Skeletal muscle tissue (tissue), 4 donors: ENCODE results near the gene ADAMTS14. TPM values are rescaled to one million over a fixed set of nuclear protein-coding genes. Genes with fewer than 3 reads are reported as not detected.

Experiments
- H3K27ac ChIP-seq: one replicate; pipeline ENCODE4 v1.7.0; 2013; ENCODE audit warnings: mild to moderate bottlenecking, low read depth, low read length, inconsistent platforms
- H3K27me3 ChIP-seq, 3 donors: one replicate each; pipeline ENCODE4 v1.7.0; 2013; ENCODE audit warnings: low read length in 3 of 3; ENCODE audit not compliant: control insufficient read depth in 3 of 3, insufficient read depth in 3 of 3
- H3K36me3 ChIP-seq, 3 donors: one replicate each; pipeline ENCODE4 v1.7.0; 2013; ENCODE audit warnings: low read length in 3 of 3; ENCODE audit not compliant: control insufficient read depth in 3 of 3, insufficient read depth in 3 of 3
- H3K4me1 ChIP-seq, 3 donors: one replicate each; pipeline ENCODE4 v1.7.0; 2013; ENCODE audit warnings: low read length in 3 of 3, mild to moderate bottlenecking in 3 of 3; ENCODE audit not compliant: control insufficient read depth in 3 of 3, insufficient read depth in 3 of 3
- H3K4me3 ChIP-seq, 3 donors: one replicate each; pipeline ENCODE4 v1.7.0; 2013; ENCODE audit warnings: low read length in 3 of 3
- H3K9ac ChIP-seq, 3 donors: one replicate each; pipeline ENCODE4 v1.7.0; 2013; ENCODE audit warnings: low read length in 3 of 3, mild to moderate bottlenecking in 3 of 3, moderate library complexity in 2 of 3, low read depth in 1 of 3
- H3K9me3 ChIP-seq, 3 donors: one replicate each; pipeline ENCODE4 v1.7.0; 2013; ENCODE audit warnings: low read length in 3 of 3; ENCODE audit not compliant: control insufficient read depth in 3 of 3
- total RNA-seq: library from RNA; depleted of rRNA; stranded (reverse); fragments of >200 nt; gene quantifications from one replicate; pipeline ENCODE4 v1.2.3, GENCODE V29; 2014
- donor health status: Osteomylitis.

ADAMTS14 gene
- total RNA-seq, 1 donor from 2014 or later = 5.7 TPM

- Histone ChIP-seq H3K4me3 (no peak overlapping the region), H3K9ac (no peak overlapping the region), H3K9me3 (no peaks in the 10 kb centered on the region), H3K27ac (no peak overlapping the region), H3K36me3 (no peaks in the 10 kb centered on the region), H3K4me1 (peaks cover 0 to 8% (median 0%) of the 10 kb centered on the region in 3 donors), H3K27me3 (no peaks in the 10 kb centered on the region)
Measured at GRCh38 chr10:70723771-70724170, 51.5 kb downstream of the ADAMTS14 start.

GRCh38 chr10:70726909-70727495 is 54.7 kb downstream of the ADAMTS14 start:
- no peak overlapping the region for H3K27ac ChIP-seq
- no peaks in the 10 kb centered on the region for H3K27me3 ChIP-seq
- H3K9me3 ChIP-seq = no peaks in the 10 kb centered on the region
- H3K4me1 ChIP-seq = peaks cover 0 to 8% (median 0%) of the 10 kb centered on the region in 3 donors
- no peak overlapping the region for H3K4me3 ChIP-seq
- H3K36me3 ChIP-seq = no peaks in the 10 kb centered on the region
- no peak overlapping the region for H3K9ac ChIP-seq

- no peaks in the 10 kb centered on the region for H3K9me3 ChIP-seq
- no peak overlapping the region for H3K4me3 ChIP-seq
- no peaks in the 10 kb centered on the region for H3K27me3 ChIP-seq
- H3K9ac ChIP-seq = no peak overlapping the region
- H3K36me3 ChIP-seq = no peaks in the 10 kb centered on the region
- H3K4me1 ChIP-seq = peaks cover 0 to 8% (median 0%) of the 10 kb centered on the region in 3 donors
- no peak overlapping the region for H3K27ac ChIP-seq
Measured at GRCh38 chr10:70728328-70728727, 56.0 kb downstream of the ADAMTS14 start.

DNA sequence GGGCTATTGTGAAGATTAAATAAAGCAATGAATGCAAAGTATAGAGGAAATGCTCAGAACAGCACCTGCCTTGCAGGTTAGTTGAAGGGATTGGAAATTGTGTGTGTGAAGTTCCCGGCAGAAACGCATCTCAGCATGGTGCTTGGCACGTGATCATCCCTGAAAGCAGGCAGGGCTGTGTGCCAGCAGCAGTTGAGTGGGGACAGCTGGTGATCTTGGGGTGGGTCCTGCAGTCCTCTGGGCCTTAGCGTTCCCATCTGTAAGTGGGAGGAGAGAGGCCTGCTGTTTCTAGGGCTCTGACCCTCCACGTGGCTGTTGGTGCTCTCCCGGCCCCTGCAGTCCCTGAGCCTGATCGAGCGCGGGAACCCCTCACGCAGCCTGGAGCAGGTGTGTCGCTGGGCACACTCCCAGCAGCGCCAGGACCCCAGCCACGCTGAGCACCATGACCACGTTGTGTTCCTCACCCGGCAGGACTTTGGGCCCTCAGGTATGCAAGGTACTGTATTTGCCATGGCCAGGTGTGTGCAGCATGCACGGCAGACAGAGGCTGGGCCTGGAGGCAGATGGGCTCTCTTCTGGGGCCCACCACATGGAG is 57.6 kb downstream of the ADAMTS14 start:
- H3K4me1 ChIP-seq = peaks cover 0 to 8% (median 0%) of the 10 kb centered on the region in 3 donors
- H3K36me3 ChIP-seq = no peaks in the 10 kb centered on the region
- no peak overlapping the region for H3K9ac ChIP-seq

DNA sequence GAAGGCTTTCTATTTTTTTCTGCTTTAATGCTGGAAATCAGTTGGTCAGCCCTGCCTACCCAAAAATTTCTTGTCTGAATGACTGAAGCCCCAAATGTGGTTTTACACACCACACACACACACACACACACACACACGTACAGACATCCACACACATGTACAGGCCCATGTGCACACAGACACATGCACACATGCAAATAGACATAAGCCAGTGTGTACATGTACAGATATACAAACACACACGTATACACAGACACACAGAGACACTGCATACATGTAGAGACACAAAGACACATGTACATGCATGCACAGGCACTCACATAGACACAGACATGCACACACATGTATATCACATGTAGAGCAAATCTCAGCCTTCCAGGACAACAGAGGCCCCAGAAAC is 58.6 kb downstream of the ADAMTS14 start:
- Histone ChIP-seq H3K27me3 (no peaks in the 10 kb centered on the region), H3K36me3 (no peaks in the 10 kb centered on the region), H3K4me3 (no peak overlapping the region), H3K9ac (no peak overlapping the region), H3K4me1 (peaks cover 0 to 8% (median 0%) of the 10 kb centered on the region in 3 donors), H3K9me3 (no peaks in the 10 kb centered on the region), H3K27ac (no peak overlapping the region)

More for the DNA sequence above, 57.6 kb downstream of the ADAMTS14 start:
- Histone ChIP-seq H3K27ac (no peak overlapping the region), H3K27me3 (no peaks in the 10 kb centered on the region), H3K9me3 (no peaks in the 10 kb centered on the region), H3K4me3 (no peak overlapping the region)

DNA sequence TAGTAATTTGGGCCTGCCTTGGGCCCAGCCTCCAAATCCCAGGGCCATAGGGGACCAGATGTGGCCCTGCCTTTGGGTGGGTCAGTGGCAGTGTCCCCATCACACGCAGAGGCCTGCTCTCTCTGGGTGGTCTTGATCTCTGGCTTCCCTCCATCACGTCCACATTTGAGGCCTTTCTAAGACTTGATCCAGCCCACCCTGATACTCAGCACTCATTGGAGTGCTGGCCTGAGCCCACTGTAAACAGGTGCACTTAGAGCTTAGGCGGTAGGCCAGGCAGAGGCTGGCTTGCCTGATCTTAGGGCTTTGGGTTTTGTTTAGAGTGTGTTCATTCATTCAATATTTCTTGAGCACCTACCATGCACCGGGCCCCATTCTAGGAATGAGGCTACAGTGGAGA is 60.3 kb downstream of the ADAMTS14 start:
- Histone ChIP-seq H3K27ac (no peak overlapping the region), H3K9me3 (no peaks in the 10 kb centered on the region), H3K36me3 (no peaks in the 10 kb centered on the region), H3K4me3 (no peak overlapping the region), H3K9ac (no peak overlapping the region), H3K4me1 (no peaks in the 10 kb centered on the region), H3K27me3 (no peaks in the 10 kb centered on the region)

- Histone ChIP-seq H3K27ac (no peak overlapping the region), H3K27me3 (no peaks in the 10 kb centered on the region), H3K9me3 (no peaks in the 10 kb centered on the region), H3K36me3 (no peaks in the 10 kb centered on the region), H3K9ac (no peak overlapping the region), H3K4me1 (no peaks in the 10 kb centered on the region), H3K4me3 (no peak overlapping the region)
Measured at GRCh38 chr10:70733051-70733450, 60.7 kb downstream of the ADAMTS14 start.

DNA sequence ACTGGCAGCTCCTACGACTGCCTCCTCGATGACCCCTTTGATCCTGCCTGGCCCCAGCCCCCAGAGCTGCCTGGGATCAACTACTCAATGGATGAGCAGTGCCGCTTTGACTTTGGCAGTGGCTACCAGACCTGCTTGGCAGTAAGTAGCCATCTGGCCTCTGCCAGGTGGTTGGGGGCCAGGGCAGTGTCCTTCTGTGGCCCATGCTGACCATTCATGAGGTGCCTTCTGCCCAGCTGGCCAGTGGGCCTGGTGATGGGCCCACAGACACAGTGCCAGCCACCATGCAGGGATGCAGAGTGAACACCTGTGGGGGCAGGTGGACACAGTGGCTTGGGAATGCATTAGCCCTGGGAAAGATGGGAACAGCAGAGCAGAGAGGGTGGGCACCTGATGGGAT is 62.9 kb downstream of the ADAMTS14 start:
- H3K4me3 ChIP-seq = no peak overlapping the region

DNA sequence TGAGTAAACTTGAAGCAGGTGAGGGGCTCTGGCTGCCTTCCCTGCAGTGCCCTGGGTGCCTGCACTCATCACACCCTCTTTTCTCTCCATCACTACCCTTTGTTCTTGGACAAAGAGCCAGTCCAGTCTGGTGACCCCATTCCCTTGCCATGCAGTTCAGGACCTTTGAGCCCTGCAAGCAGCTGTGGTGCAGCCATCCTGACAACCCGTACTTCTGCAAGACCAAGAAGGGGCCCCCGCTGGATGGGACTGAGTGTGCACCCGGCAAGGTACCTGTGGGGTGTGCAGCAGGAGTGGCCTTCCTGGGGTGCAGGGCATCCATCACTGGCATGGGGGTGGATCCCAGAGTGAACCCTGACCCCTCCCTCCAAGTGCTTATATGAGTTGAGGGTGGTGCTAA is 64.2 kb downstream of the ADAMTS14 start:
- H3K27ac ChIP-seq = no peak overlapping the region
- H3K4me3 ChIP-seq = no peak overlapping the region
- no peaks in the 10 kb centered on the region for H3K27me3 ChIP-seq
- no peak overlapping the region for H3K9ac ChIP-seq
- no peaks in the 10 kb centered on the region for H3K9me3 ChIP-seq
- H3K36me3 ChIP-seq = no peaks in the 10 kb centered on the region
- peaks cover 0 to 5% (median 0%) of the 10 kb centered on the region in 3 donors for H3K4me1 ChIP-seq

More for the DNA sequence above, 62.9 kb downstream of the ADAMTS14 start:
- Histone ChIP-seq H3K9ac (no peak overlapping the region), H3K36me3 (no peaks in the 10 kb centered on the region), H3K9me3 (no peaks in the 10 kb centered on the region), H3K4me1 (no peaks in the 10 kb centered on the region), H3K27me3 (no peaks in the 10 kb centered on the region), H3K27ac (no peak overlapping the region)

GRCh38 chr10:70737250-70737649 is 64.9 kb downstream of the ADAMTS14 start:
- no peaks in the 10 kb centered on the region for H3K27me3 ChIP-seq
- H3K4me3 ChIP-seq = no peak overlapping the region
- H3K9ac ChIP-seq = no peak overlapping the region
- H3K36me3 ChIP-seq = no peaks in the 10 kb centered on the region
- H3K4me1 ChIP-seq = peaks cover 0 to 11% (median 5%) of the 10 kb centered on the region in 3 donors
- H3K27ac ChIP-seq = no peak overlapping the region
- no peaks in the 10 kb centered on the region for H3K9me3 ChIP-seq
